HL-60/S4 treated with retinoic acid at 250 ng/mL for 4 days and 3 days (cell line): ENCODE results near the gene TULP1.
"Not testable (repeated sequence)": the region's sequence is repeated elsewhere in the genome, so short reads cannot be mapped to it uniquely, and the experiment has no call there.

Experiments used
- in situ Hi-C: fragments of 300-500 bp; cut with MboI; formaldehyde crosslinking; loops from 2 replicates; pipeline ENCODE4 v1.7.0; 2022; ENCODE audit warnings: low sequenced_read_pairs

Gene TULP1

DNA sequence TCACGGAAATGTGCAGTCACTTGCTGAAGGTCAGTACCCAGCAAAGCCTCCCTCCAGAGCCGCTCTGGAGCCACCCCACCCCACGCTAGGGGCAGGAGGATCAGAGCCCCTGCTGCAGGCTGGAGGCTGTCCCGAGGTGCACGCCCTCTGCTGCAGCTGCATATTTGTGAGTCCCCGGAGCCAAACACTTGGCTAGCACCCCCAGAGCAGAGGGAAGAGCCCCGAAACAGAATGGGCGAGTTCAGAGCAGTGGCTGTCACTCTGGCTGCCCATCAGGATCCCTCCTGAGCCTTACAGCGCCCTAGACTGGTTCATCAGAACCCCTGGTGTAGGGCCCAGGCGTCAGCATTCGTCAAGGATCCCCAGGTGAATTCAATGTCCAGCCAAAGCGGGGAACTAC is 9.5 kb upstream of the TULP1 start:
- in situ Hi-C loops = no loop called here

DNA sequence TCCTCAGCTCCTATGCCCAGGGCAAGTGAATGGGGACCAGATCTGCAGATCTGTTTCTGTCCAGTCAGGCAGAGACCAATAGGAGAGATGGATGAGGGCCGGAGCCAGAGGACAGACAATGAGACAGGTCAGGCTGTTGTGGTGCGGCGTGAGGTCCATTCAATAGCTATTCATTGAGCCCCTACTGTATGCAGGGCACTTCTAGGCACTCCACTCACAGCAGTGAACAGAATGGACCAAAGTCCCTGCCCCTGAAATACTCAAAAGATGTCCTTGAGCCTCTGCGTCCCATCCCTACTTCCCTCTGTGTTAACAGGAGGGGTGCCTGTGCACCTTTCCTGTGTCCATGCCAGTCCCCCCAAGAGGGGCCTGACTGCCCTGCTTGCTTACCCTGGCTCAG is 8.5 kb upstream of the TULP1 start:
- in situ Hi-C loops = no loop called here

GRCh38 chr6:35519313-35520015 is 6.8 kb upstream of the TULP1 start:
- in situ Hi-C loops = no loop called here

GRCh38 chr6:35518566-35519312 is 6.0 kb upstream of the TULP1 start:
- in situ Hi-C loops = no loop called here

- in situ Hi-C loops = not testable (repeated sequence)
These were observed 5.3 kb upstream of the TULP1 start for GRCh38 chr6:35517978-35518377.

DNA sequence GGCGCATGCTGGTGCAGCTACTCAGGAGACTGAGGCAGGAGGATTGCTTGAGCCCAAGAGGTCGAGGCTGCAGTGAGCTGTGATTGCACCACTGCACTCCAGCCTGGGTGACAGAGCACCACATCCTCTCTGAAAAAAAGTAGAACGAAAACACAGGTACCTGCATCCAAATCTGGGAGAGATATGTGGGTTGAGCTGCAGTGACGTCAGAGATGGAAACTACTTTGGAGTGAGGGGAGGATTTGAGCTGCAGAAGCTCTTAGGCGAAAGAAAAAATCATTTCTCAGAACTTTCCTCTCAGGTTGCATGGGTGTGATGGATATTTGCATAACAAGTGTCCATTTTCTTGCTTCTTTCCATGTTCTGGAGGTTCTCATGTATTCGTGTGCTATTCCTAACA is 4.0 kb upstream of the TULP1 start:
- in situ Hi-C loops = no loop called here

DNA sequence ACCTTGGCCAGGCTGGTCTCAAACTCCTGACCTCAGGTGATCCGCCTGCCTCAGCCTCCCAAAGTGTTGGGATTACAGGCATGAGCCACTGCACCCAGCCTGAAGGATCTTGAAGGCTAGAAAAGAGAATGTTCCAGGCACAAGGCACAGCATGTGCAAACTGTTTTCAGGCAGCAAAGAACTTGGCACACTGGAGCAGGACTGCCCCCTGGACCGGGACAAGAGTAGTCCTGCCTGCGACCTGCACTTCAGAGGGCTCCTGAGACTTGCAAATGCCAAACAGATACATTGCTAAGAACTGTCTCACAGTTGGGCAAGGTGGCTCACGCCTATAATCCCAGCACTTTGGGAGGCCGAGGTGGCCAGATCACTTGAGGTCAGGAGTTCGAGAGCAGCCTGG is 3.2 kb upstream of the TULP1 start:
- in situ Hi-C loops = not testable (repeated sequence)

- in situ Hi-C loops = no loop called here
These were observed 1.9 kb upstream of the TULP1 start for GRCh38 chr6:35514587-35514986.

- in situ Hi-C loops = no loop called here
These were observed 690 bp downstream of the TULP1 start for GRCh38 chr6:35512006-35512405.

- in situ Hi-C loops = no loop called here
These were observed 1.1 kb downstream of the TULP1 start for GRCh38 chr6:35511562-35511941.

GRCh38 chr6:35510916-35511561 is 1.7 kb downstream of the TULP1 start:
- in situ Hi-C loops = no loop called here

- in situ Hi-C loops = no loop called here
These were observed 4.2 kb downstream of the TULP1 start for GRCh38 chr6:35508542-35508941.

GRCh38 chr6:35508027-35508426 is 4.7 kb downstream of the TULP1 start:
- in situ Hi-C loops = no loop called here

GRCh38 chr6:35507221-35507620 is 5.5 kb downstream of the TULP1 start:
- in situ Hi-C loops = no loop called here

DNA sequence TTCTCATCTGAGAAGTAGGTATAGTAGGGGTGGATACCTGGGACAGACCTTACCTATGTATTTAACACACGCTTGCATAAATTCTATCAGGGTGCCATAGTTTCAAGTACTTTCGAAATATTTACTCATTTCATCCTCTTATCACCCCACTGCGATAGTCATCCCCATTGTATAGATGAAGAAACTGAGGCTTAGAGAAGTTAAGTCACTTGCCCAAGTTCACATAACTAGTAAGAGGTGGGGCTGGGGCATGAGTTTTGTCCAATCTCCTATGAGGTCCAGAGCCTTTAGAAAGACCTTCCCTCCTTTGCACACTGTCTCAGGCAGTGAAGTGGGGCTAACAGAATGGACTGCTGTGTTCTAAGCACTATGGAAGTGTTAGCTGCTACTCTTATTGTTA is 6.2 kb downstream of the TULP1 start:
- in situ Hi-C loops = no loop called here

GRCh38 chr6:35505999-35506412 is 6.7 kb downstream of the TULP1 start:
- in situ Hi-C loops = no loop called here

DNA sequence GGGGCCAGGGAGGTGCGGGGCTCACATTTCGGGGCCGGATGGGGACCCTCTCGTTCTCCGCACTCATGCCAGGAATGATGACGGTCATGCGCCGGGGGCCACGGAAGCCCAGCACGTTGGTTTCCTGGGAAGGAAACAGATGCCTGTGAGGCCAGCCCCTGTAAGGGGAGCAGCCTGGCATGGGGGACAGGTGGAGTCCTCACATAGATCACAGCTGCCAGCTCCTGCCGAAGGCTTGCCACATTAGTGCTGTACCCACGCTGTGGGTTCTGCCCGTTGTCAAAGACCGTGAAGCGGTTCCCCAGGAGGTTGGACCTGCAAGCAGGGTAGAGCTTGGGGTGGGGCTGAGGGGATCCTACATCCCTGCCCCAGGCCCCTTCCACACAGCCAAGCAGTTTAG is 9.2 kb downstream of the TULP1 start:
- in situ Hi-C loops = no loop called here

DNA sequence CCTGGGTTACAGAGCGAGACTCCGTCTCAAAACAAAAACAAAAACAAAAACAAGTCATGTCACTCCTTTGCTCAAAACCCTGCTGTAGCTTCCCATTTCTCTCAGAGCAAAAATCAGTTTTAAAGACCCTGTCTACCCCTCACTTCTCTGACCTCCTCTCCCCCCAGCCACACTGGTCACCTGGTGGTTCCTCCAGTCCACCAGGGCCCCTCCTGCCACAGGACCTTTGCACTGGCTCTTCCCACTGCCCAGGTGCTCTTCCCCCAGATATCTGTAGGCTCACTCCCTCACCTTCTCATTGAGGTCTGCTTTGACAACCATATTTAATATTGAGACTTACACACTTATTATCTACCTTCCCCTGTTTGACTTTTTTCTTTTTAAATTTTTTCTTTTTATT is 10.9 kb downstream of the TULP1 start:
- in situ Hi-C loops = no loop called here

- in situ Hi-C loops = no loop called here
These were observed 11.9 kb downstream of the TULP1 start for GRCh38 chr6:35500782-35501181.

GRCh38 chr6:35499372-35499771 is 13.3 kb downstream of the TULP1 start:
- in situ Hi-C loops = no loop called here

- in situ Hi-C loops = no loop called here
These were observed 14.2 kb downstream of the TULP1 start for GRCh38 chr6:35498422-35499067.
